A375 (cell line): ENCODE results near the gene RFC5. TPM values are rescaled to one million over a fixed set of nuclear protein-coding genes. Genes with fewer than 3 reads are reported as not detected.

Source experiments
- small RNA-seq: library from RNA; depleted of rRNA; stranded (forward); fragments of <200 nt; gene quantifications from one replicate; pipeline ENCODE3, GENCODE V24; 2014
- total RNA-seq: library from RNA; depleted of rRNA; stranded (reverse); fragments of >200 nt; shearing (Covaris generic); gene quantifications from 2 replicates; pipeline ENCODE4 v1.2.3, GENCODE V29; 2014; rRNA removed

Gene RFC5
- total RNA-seq: 58.3 and 76.0 TPM in 2 replicates

GRCh38 chr12:118016424-118017264 is at the start of gene RFC5:
Gene RFC5 (plus strand): TSS chr12:118016703. CDS start chr12:118016828, 125 bp downstream.

GRCh38 chr12:117968826-117969659 is 47.5 kb upstream of the RFC5 start, which contains the start of gene KSR2:
Gene KSR2 (minus strand): TSS chr12:117968990. CDS start chr12:117968255, 735 bp downstream.

GRCh38 chr12:118061011-118061872 is 44.7 kb downstream of the RFC5 start, which contains the start of gene WSB2:
Gene WSB2 (minus strand): TSS chr12:118061179. CDS start chr12:118061048, 131 bp downstream.

Small RNA genes lying within 50 kb of the gene (small RNA-seq; reads per million reads assigned to genes)
- gene AC131159.1: not detected

Other genes with a start within 250 kb of the RFC5 start
- gene KSR2, start 47.7 kb upstream of the RFC5 start, total RNA-seq: 0.08 TPM in 2 replicates
- 84.9 and 89.7 TPM in 2 replicates for gene WSB2, start 44.5 kb downstream of the RFC5 start, total RNA-seq
- gene VSIG10, start 87.3 kb downstream of the RFC5 start, total RNA-seq: 19.3 and 25.7 TPM in 2 replicates
- 142 and 154 TPM in 2 replicates for gene PEBP1, start 119.4 kb downstream of the RFC5 start, total RNA-seq